CD4-positive, alpha-beta T cell treated with Interleukin-6 for 4 hours (primary cell): ENCODE results near the gene CRYGC.
"Not testable (repeated sequence)": the region's sequence is repeated elsewhere in the genome, so short reads cannot be mapped to it uniquely, and the experiment has no call there.

Experiments
- DNase-seq: peaks from one replicate; pipeline ENCODE4 v3.0.0-alpha.2; 2020; ENCODE audit warnings: mixed read lengths

CRYGC gene

GRCh38 chr2:208135794-208136715, 6.4 kb upstream of the CRYGC start:
- DNase-seq = no peak

- no peak for DNase-seq
These were observed 5.4 kb upstream of the CRYGC start for GRCh38 chr2:208134928-208135586.

DNA sequence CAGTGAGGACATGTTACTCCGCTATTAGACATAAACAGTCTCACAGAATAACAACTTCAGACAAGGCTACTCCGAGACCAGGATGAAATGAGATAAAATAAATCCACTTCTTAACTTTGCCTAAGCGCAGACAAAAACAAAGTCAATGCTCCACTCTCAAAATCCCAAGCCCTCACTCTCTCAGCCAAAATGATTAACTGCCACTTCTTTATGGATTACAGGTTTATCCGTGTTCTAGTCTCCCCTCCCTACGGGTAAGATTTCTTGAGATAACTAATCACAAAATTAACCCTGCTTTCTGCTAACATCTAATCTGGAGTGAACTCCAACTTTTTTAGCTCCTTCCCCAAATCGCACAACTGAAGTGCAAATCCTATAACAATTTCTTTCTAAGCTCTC, 1.1 kb upstream of the CRYGC start:
- no peak for DNase-seq

- DNase-seq = no peak
These were observed 1.5 kb downstream of the CRYGC start for GRCh38 chr2:208128136-208128535.

DNA sequence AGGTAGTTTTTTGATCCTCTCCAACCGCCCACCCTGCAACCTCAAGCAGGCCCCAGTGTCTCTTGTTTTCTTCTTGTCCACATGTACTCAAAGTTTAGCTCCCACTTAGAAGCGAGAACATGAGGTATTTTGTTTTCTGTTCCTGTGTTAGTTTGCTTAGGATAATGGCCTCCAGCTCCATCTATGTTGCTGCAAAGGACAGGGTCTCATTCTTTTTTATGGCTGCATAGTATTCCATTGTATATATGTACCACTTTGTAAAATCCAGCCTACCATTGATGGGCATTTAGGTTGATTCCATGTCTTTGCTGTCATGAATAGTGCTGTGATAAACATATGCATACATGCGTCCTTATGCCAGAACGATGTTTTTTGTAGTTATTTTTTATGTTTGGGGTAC, 2.5 kb downstream of the CRYGC start:
- DNase-seq = no peak

- no peak for DNase-seq
These were observed 4.4 kb downstream of the CRYGC start for GRCh38 chr2:208125251-208125650.

DNA sequence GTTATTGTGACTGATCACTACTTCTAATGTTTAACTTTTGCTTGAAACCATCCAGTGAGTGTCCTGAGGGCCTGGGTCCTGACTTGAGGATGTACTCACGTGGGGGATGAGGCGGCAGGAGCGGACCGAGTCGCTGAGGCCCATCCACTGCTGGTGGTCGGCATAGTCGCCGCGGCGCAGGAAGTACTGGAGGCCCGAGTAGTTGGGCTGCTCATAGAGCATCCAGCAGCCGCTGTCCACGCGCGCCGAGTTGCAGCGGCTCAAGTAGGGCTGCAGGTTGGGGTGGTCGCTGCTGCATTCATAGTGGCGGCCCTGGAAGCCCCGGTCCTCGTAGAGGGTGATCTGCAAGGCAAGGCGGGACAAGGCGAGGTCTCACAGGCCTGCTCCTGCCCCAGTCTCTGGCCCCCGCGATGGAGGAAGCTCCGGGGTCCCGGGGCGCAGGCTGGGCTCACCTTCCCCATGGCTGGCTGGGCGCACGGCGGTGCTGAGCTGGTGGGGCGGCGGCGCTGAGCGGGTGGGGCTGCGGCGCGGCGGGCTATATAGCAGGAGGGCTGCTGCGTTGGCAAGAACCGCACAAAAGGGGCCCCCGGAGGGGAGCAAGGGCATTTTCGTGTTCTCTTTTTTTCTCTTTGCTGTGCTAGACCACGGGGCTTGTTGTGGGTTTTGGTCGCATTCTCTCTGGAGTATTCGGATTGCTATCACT, 5.5 kb downstream of the CRYGC start, which contains the start of gene CRYGD:
CRYGD (minus strand) TSS at position 512 of the 703 bp plus-strand sequence; CDS start at position 461, 51 bp downstream.
- not testable (repeated sequence) for DNase-seq

DNA sequence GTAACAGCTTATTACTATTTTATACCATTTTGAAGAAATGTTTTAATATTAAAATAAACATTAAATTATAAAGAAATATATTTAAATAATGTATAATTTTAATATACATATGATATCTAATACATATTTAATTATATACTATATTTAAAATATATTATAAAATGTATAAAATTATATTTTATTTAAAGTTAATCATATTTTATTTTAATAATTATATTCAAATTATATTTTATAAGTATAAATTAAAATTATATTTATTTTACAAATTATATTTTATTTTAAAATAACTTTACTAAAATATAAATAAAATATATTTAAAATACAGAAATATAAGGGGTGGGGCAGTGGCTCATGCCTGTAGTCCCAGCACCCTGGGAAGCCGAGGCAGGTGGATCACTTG, 7.4 kb downstream of the CRYGC start:
- no peak for DNase-seq

DNA sequence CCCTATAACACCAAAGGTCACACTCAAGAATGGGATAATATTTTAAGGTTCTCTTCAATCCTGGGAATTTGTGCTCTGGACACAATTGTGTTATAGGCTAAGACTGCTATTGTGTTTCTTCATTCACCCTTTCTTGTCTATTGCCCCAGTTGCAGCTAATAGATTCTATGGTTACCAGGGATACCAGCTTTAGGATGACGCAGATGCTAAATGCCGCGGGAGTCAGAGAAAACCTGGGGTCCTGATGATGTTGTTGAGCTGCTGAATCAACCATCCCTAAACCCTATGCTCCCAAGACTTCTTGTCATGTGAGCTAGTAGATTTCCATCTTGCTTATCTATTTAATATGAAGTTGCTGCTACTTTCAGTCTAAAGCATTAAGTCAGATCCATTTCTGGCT, 10.7 kb downstream of the CRYGC start:
- no peak for DNase-seq

DNA sequence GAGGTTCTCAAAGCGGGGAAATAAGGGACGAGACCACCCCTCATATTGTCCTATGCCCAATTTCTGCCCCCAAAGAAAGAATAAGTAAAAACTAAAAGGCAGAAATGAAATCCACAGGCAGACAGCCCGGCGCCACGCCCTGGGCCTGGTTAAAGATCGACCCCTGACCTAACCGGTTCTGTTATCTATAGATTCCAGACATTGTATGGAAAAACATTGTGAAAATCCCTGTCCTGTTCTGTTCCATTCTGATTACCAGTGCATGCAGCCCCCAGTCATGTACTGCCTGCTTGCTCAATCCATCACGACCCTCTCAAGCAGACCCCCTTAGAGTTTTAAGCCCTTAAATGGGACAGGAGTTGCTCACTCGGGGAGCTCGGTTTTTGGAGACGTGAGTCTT, 12.2 kb downstream of the CRYGC start:
- not testable (repeated sequence) for DNase-seq

GRCh38 chr2:208112969-208113368, 16.7 kb downstream of the CRYGC start:
- DNase-seq = no peak

GRCh38 chr2:208112273-208112745, 17.3 kb downstream of the CRYGC start:
- DNase-seq = not testable (repeated sequence)

- no peak for DNase-seq
These were observed 26.0 kb downstream of the CRYGC start for GRCh38 chr2:208103616-208104015.

GRCh38 chr2:208101716-208102631, 27.7 kb downstream of the CRYGC start:
- DNase-seq = no peak

- DNase-seq = no peak
These were observed 29.8 kb downstream of the CRYGC start for GRCh38 chr2:208099682-208100470.

GRCh38 chr2:208098701-208099100, 30.9 kb downstream of the CRYGC start:
- DNase-seq = not testable (repeated sequence)

GRCh38 chr2:208098267-208098666, 31.4 kb downstream of the CRYGC start:
- DNase-seq = no peak

- DNase-seq = no peak
These were observed 31.8 kb downstream of the CRYGC start for GRCh38 chr2:208097801-208098200.

DNA sequence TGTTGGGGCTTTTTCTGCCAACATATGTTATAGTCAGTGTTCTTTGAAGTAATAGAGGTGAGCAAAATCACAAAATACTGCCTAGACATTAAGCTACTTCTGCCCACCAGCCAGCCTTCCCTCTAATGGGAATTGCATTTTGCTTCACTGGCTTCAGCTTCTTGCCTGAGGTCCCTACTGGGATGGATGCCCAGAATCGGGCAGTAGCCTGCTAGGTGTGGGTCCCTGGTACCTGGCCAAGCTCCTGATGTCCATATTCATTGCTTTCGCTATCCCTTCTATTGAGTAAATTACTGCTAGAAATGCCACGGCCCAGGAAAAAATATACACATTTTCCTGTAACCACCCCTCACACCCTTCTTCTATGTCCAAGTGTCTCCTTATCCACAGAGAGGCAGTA, 32.3 kb downstream of the CRYGC start:
- no peak for DNase-seq

DNA sequence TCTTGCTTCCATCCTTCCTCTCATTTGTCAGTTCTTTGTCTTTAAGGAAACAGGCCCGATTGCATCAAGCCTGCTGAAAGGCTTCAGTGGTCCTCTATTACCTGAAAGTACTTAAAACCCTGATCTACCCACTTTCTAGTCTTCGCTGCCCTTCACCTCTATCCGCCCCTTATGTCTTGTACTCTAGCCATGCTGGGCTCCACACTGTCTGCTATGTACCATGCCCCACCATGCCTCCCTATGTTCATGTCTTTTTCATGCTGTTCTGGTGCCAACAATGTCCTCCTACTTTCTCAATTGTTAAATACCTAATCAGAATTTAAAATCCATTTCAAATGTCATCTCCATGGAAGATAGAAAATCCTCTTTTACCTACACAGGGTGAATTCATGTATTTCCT, 33.5 kb downstream of the CRYGC start:
- DNase-seq = no peak

GRCh38 chr2:208093128-208093527, 36.5 kb downstream of the CRYGC start:
- DNase-seq = no peak
